ENCODE results near the gene DCAF15.
"Not testable (repeated sequence)": the region's sequence is repeated elsewhere in the genome, so short reads cannot be mapped to it uniquely, and the experiment has no call there.

Gene DCAF15

GRCh38 chr19:13952154-13952930, at the start of gene DCAF15:
Gene DCAF15 (plus strand): TSS chr19:13952509. CDS start chr19:13952513, 4 bp downstream.
- peak; percentile 100 for FAIRE-seq
- peak; percentile 100 for DNase-seq (ENCODE audit: insufficient read length, low spot score)

DNA sequence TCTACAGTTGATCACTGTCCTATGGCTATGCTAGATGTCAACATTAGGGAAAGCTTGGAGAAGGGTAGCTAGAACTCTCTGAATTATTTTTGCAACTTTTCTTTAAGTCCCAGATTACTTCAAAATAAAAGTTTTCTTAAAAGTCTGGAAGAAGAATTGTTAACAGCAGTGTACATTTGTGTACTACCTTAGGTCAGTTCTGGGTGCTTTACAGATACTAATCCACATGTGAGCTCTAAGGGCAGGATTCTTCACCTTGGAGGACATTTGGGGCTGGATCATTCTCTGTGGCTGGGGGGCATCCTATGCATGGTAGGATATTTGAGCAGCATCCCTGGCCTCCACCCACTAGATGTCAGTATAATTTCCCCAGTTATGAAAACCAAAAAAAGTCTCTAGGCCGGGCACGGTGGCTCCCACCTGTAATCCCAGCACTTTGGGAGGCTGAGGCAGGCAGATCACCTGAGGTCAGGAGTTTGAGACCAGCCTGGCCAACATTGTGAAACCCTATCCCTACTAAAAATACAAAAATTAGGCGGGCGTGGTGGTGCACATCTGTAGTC, 49.2 kb upstream of the DCAF15 start:
- DNase-seq (ENCODE audit: insufficient read length, low spot score) (no peak), FAIRE-seq (no peak)

GRCh38 chr19:13905634-13906520, 46.4 kb upstream of the DCAF15 start, which contains the start of the genes BRME1 and CC2D1A:
Gene BRME1 (minus strand): TSS chr19:13906117. CDS start chr19:13904892, 1,225 bp downstream.
Gene CC2D1A (plus strand): TSS chr19:13906201. CDS start chr19:13906442, 241 bp downstream.
- FAIRE-seq (peak; percentile 84), DNase-seq (ENCODE audit: insufficient read length, low spot score) (peak; percentile 100)

DNA sequence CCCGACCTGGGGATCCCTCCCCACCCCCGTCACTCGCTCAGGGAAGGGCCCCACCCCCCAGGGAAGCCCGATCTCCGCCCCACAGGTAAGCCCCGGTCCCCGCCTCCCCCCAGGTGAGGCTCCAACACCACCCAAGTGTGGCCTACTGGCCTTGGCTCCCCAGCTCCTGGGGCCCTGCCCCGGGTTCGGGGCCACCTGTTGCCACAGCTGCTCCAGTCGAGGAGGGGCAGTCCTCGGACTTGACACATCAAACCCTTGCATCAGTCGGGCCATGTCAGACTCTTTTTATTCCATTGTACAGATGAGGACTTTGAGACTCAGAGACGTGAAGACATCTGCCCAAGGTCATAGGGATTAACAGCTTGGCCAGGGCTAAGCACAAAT, 45.8 kb upstream of the DCAF15 start:
- no peak for DNase-seq (ENCODE audit: insufficient read length, low spot score)

GRCh38 chr19:13906910-13907309, 45.4 kb upstream of the DCAF15 start:
- DNase-seq (ENCODE audit: insufficient read length, low spot score) (no peak), FAIRE-seq (peak; percentile 23)

More for the DNA sequence above, 45.8 kb upstream of the DCAF15 start:
- peak; percentile 26 for FAIRE-seq

GRCh38 chr19:13908674-13909073, 43.6 kb upstream of the DCAF15 start:
- DNase-seq (ENCODE audit: insufficient read length, low spot score), result no peak
- no peak for FAIRE-seq

- FAIRE-seq, result no peak
- DNase-seq (ENCODE audit: insufficient read length, low spot score), result no peak
Measured at GRCh38 chr19:13909430-13909829, 42.9 kb upstream of the DCAF15 start.

DNA sequence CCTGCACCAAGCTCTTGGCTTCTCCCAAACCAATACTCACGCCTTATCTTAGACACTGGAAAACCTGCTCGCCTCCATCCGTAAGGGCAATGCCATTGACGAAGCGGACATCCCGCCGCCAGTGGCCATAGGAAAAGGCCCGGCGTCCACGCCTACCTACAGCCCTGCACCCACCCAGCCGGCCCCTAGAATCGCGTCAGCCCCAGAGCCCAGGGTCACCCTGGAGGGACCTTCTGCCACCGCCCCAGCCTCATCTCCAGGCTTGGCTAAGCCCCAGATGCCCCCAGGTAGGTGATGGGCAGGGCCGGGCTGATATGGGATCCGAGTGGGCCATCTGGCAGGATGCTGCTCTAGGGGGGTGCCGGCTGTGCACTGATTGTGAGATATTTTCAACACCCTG, 39.0 kb upstream of the DCAF15 start:
- no peak for FAIRE-seq
- no peak for DNase-seq (ENCODE audit: insufficient read length, low spot score)

DNA sequence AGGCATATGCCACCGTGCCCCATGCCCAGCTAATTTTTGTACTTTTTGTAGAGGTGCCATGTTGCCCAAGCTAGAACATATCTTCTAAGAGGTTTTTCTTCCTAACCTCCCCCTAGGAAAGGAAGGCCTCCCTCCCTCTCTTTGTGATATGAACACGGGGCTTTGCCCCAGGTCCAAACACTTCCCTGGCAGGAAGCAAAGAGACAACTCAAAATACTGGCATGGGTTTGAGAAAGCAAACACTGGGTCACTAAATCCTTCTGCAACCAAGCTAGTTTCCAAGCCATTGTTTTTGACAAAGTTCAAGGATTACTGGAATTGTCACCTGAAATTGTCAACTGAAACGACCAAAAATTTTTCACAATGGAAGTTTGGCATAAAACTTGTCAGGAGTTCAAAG, 37.5 kb upstream of the DCAF15 start:
- FAIRE-seq (no peak), DNase-seq (ENCODE audit: insufficient read length, low spot score) (no peak)

GRCh38 chr19:13917888-13918406, 34.4 kb upstream of the DCAF15 start:
- no peak for FAIRE-seq
- no peak for DNase-seq (ENCODE audit: insufficient read length, low spot score)

- DNase-seq (ENCODE audit: insufficient read length, low spot score), result no peak
- FAIRE-seq, result no peak
Measured at GRCh38 chr19:13918726-13919411, 33.4 kb upstream of the DCAF15 start.

GRCh38 chr19:13920524-13920923, 31.8 kb upstream of the DCAF15 start:
- no peak for FAIRE-seq
- DNase-seq (ENCODE audit: insufficient read length, low spot score), result no peak

DNA sequence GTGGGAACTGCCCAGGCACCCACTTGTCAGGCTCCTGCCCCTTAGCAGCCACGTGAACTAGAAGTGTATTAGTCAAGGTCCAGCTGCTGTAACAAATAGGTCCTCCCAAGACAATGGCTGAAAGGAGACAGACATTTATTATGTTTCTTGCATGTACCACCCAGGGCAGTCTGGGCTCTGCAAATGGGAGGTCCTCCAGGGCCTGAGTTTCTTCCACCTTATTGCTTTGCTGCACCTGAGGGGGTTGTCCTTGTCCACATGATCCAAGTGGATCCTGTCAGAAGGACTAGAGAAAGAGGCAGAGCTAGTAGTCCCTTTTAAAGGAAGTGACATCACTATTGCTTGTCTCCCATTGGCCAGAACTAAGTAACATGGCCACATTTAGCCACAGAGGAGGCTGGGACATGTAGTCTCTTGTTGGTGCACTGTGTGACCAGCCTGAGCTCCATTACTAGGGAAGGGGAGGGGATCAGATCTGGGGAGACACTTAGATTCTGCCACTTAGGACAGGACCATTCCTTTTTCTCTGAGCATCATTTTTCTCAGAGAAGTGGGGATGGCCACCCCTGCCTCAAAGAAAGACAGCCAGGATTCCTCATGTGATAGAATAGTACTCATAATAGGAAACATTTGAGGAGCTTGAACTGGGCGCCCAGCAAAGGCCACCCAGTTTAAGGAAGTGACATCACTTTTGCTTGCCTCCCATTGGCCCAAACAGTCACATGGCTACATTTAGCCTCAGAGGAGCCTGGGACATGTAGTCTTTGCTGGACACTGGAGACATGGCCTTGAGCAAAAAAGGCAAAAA, 31.2 kb upstream of the DCAF15 start:
- DNase-seq (ENCODE audit: insufficient read length, low spot score) (peak; percentile 68), FAIRE-seq (peak; percentile 21)

- FAIRE-seq, result not testable (repeated sequence)
Measured at GRCh38 chr19:13922118-13922517, 30.2 kb upstream of the DCAF15 start.

GRCh38 chr19:13923194-13923987, 28.9 kb upstream of the DCAF15 start:
- no peak for DNase-seq (ENCODE audit: insufficient read length, low spot score)
- no peak for FAIRE-seq

More at GRCh38 chr19:13922118-13922517, 30.2 kb upstream of the DCAF15 start:
- not testable (repeated sequence) for DNase-seq (ENCODE audit: insufficient read length, low spot score)

DNA sequence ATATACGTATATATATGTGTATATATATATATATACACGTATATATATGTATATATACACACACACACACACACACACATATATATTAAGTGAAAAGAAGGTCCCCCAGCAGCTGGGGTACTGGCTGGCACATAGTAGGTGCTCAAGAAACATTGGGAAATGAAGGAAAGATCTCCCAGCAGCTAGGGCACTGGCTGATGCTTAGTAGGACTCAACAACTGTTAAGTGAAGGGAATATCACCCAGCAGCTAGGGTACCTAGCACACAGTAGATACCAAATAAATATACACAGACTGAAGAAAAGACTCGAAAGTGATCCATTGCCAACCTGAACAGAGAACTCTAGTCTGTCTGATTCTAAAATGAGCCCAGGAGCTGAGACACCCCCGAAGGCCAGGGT, 26.3 kb upstream of the DCAF15 start:
- DNase-seq (ENCODE audit: insufficient read length, low spot score) (no peak), FAIRE-seq (no peak)

- FAIRE-seq, result no peak
- no peak for DNase-seq (ENCODE audit: insufficient read length, low spot score)
Measured at GRCh38 chr19:13926715-13927114, 25.6 kb upstream of the DCAF15 start.

- DNase-seq (ENCODE audit: insufficient read length, low spot score) (no peak), FAIRE-seq (no peak)
Measured at GRCh38 chr19:13929340-13929739, 23.0 kb upstream of the DCAF15 start.

GRCh38 chr19:13929956-13930355, 22.4 kb upstream of the DCAF15 start:
- no peak for DNase-seq (ENCODE audit: insufficient read length, low spot score)
- no peak for FAIRE-seq
